HCT116 (cell line): Measurements from ENCODE around the gene TOP1. TPM values are rescaled to one million over a fixed set of nuclear protein-coding genes. Genes with fewer than 3 reads are reported as not detected.

Experiments
- ATAC-seq: fragments of 200-7000 bp; cut with Tn5 transposase; 2 replicates; pipeline ENCODE4 v1.9.1; 2020; ENCODE audit warnings: mild to moderate bottlenecking, moderate library complexity
- BruUV-seq: library from RNA; stranded (reverse); fragments of 400-500 nt; replicated peaks from 2 replicates; lab custom pipeline; 2021; lab: Mats Ljungman, UMichigan
- CTCF ChIA-PET: fragments of 300-600 bp; sonication (Branson Sonifier 250); formaldehyde crosslinking; loops from one replicate; lab custom pipeline; 2021; ENCODE audit warnings: antibody characterized with exemption; lab: Charles Lee
- POLR2A ChIA-PET: fragments of 300-600, 350-600 bp; sonication (Branson Sonifier 250); formaldehyde crosslinking; loops from one replicate; lab custom pipeline; 2021; ENCODE audit warnings: antibody characterized with exemption; lab: Charles Lee
- RAD21 ChIA-PET, 2 experiments: fragments of 300-600 bp; sonication (Branson Sonifier 250); formaldehyde crosslinking; loops; one replicate each; lab custom pipeline; 2023; ENCODE audit warnings: low total read pairs in 2 of 2; ENCODE audit not compliant: uncharacterized antibody in 2 of 2, unreplicated experiment in 2 of 2, low non-redundant PET in 1 of 2; lab: Charles Lee
- DNase-seq: peaks from one replicate; pipeline ENCODE4 v3.0.0-alpha.2; 2010; ENCODE audit warnings: low read depth, low spot score
- H2AFZ ChIP-seq: fragments of 200-600 bp; shearing (Covaris generic), sonication (generic); 2 replicates; pipeline ENCODE4 v1.6.1; 2017; ENCODE audit warnings: low read depth, mixed run types, mixed read lengths, antibody characterized with exemption, low read length; ENCODE audit not compliant: poor library complexity, severe bottlenecking
- H3K27ac ChIP-seq: 2 replicates; pipeline ENCODE4 v1.5.1; 2012; ENCODE audit warnings: low read depth, low read length
- H3K27me3 ChIP-seq: fragments of 200-600 bp; sonication (generic); 2 replicates; pipeline ENCODE4 v1.6.1; 2016; ENCODE audit warnings: mixed run types, low read length, mixed read lengths; ENCODE audit not compliant: insufficient read depth
- H3K36me3 ChIP-seq, 2 experiments: fragments of 200-500 bp in 1 of 2; fragments of 200-600 bp in 1 of 2; sonication (Bioruptor generic) in 1 of 2; sonication (generic) in 1 of 2; 2 replicates each; pipeline versions ENCODE4 v1.5.1 to v1.6.1; 2014 to 2016; ENCODE audit warnings: low read length in 2 of 2, inconsistent platforms in 1 of 2, mixed read lengths in 1 of 2, mixed run types in 1 of 2; ENCODE audit not compliant: insufficient read depth in 2 of 2, control insufficient read depth in 1 of 2
- H3K4me1 ChIP-seq, 2 experiments: fragments of 200-600 bp in 1 of 2; sonication (generic) in 1 of 2; 2 replicates each; pipeline versions ENCODE4 v1.5.1 to v1.6.1; 2012 to 2017; ENCODE audit warnings: low read length in 2 of 2, inconsistent platforms in 1 of 2, mild to moderate bottlenecking in 1 of 2, mixed read lengths in 1 of 2, mixed run types in 1 of 2, moderate library complexity in 1 of 2; ENCODE audit not compliant: insufficient read depth in 2 of 2, control insufficient read depth in 1 of 2
- H3K4me2 ChIP-seq: fragments of 200-600 bp; sonication (generic); 2 replicates; pipeline ENCODE4 v1.6.1; 2017; ENCODE audit warnings: mixed run types, low read length, mixed read lengths
- H3K4me3 ChIP-seq, 2 experiments: fragments of 200-600 bp in 1 of 2; sonication (generic) in 1 of 2; replicated peaks in 1 of 2; 2 replicates each; pipeline ENCODE4 v1.5.1; 2011 to 2016; ENCODE audit warnings: low read length in 2 of 2, control low read depth in 1 of 2, low read depth in 1 of 2, mild to moderate bottlenecking in 1 of 2, mixed read lengths in 1 of 2, mixed run types in 1 of 2
- H3K79me2 ChIP-seq: fragments of 200-600 bp; sonication (generic); 2 replicates; pipeline ENCODE4 v1.6.1; 2017; ENCODE audit warnings: mild to moderate bottlenecking, mixed run types, low read length, moderate library complexity, mixed read lengths; ENCODE audit not compliant: insufficient read depth
- H3K9ac ChIP-seq: fragments of 200-600 bp; sonication (generic); 2 replicates; pipeline ENCODE4 v1.6.1; 2016; ENCODE audit warnings: low read length, mixed read lengths
- H3K9me2 ChIP-seq: fragments of 200-600 bp; sonication (generic), shearing (Covaris generic); 2 replicates; pipeline ENCODE4 v1.6.1; 2017; ENCODE audit warnings: mixed run types, mild to moderate bottlenecking, moderate library complexity; ENCODE audit not compliant: insufficient read depth
- H3K9me3 ChIP-seq, 2 experiments: fragments of 200-500 bp in 1 of 2; fragments of 200-600 bp in 1 of 2; sonication (Bioruptor generic) in 1 of 2; sonication (generic) in 1 of 2; 2 replicates each; pipeline ENCODE4 v1.6.1; 2014 to 2017; ENCODE audit warnings: low read length in 2 of 2, mixed read lengths in 2 of 2, inconsistent platforms in 1 of 2, low read depth in 1 of 2, mild to moderate bottlenecking in 1 of 2, mixed run types in 1 of 2, moderate library complexity in 1 of 2; ENCODE audit not compliant: control insufficient read depth in 1 of 2, insufficient read depth in 1 of 2
- H4K20me1 ChIP-seq: fragments of 200-600 bp; sonication (generic), shearing (Covaris generic); 2 replicates; pipeline ENCODE4 v1.6.1; 2017; ENCODE audit warnings: mixed run types, mild to moderate bottlenecking, moderate library complexity; ENCODE audit not compliant: insufficient read depth
- EGR1 ChIP-seq: IDR thresholded peaks from 2 replicates; pipeline ENCODE4 v1.6.1; 2012; ENCODE audit warnings: low read depth
- RAD21 ChIP-seq: IDR thresholded peaks from 2 replicates; pipeline ENCODE4 v1.6.1; 2012; ENCODE audit warnings: low read depth, mild to moderate bottlenecking
- REST ChIP-seq: IDR thresholded peaks from 2 replicates; pipeline ENCODE4 v1.6.1; 2012; ENCODE audit warnings: low read depth
- SRF ChIP-seq: IDR thresholded peaks from 2 replicates; pipeline ENCODE4 v1.6.1; 2012; ENCODE audit warnings: low read depth
- YY1 ChIP-seq: IDR thresholded peaks from 2 replicates; pipeline ENCODE4 v1.6.1; 2011; ENCODE audit warnings: low read length, low read depth, moderate library complexity, mild to moderate bottlenecking; ENCODE audit not compliant: insufficient replicate concordance; ENCODE audit errors: extremely low read depth
- intact Hi-C: fragments of 100-400 bp; cut with micrococcal nuclease; formaldehyde crosslinking; loops from 2 replicates; pipeline ENCODE4 v1.10.0; 2022
- total RNA-seq: library from RNA; stranded (reverse); gene quantifications from one replicate; pipeline ENCODE4 v1.2.1, GENCODE V29; 2021; ENCODE audit not compliant: unreplicated experiment

Gene TOP1
- total RNA-seq, 1 experiment from 2014 or later = 190 TPM

GRCh38 chr20:41110012-41110411, 81.4 kb downstream of the TOP1 start:
- RAD21 ChIA-PET = no interaction called here
- no TSS peak for BruUV-seq
- no peak overlapping the region for H2AFZ ChIP-seq
- intact Hi-C loops = no loop called here
- DNase-seq (no peak), ATAC-seq (no peak)
- H3K27me3 ChIP-seq = no peaks in the 10 kb centered on the region
- no peaks in the 10 kb centered on the region for H3K9me2 ChIP-seq
- no peak overlapping the region for H3K27ac ChIP-seq
- H3K4me1 ChIP-seq = peaks cover 4 to 15% of the 10 kb centered on the region in 2 experiments; a peak in 2 of 4 replicates
- H3K9ac ChIP-seq = no peak overlapping the region
- peaks cover 57 to 73% of the 10 kb centered on the region in 2 experiments for H3K36me3 ChIP-seq
- CTCF ChIA-PET = no interaction called here
- no peak overlapping the region for H3K4me3 ChIP-seq
- POLR2A ChIA-PET = no interaction called here
- no peak overlapping the region for H3K4me2 ChIP-seq
- H3K79me2 ChIP-seq = peaks cover 67% of the 10 kb centered on the region
- TF ChIP-seq EGR1 = no peak
- no peak for TF ChIP-seq RAD21
- no peak for TF ChIP-seq REST
- no peak for TF ChIP-seq YY1
- no peak for TF ChIP-seq SRF
- no peaks in the 10 kb centered on the region for H3K9me3 ChIP-seq
- peaks cover 11% of the 10 kb centered on the region; the same call in 1 of the 2 replicates for H4K20me1 ChIP-seq
